ENCODE measurements around the gene TAOK2.

The TAOK2 gene

GRCh38 chr16:29963021-29963743 is 10.5 kb upstream of the TAOK2 start:
- no peak for DNase-seq (ENCODE audit: low spot score)

DNA sequence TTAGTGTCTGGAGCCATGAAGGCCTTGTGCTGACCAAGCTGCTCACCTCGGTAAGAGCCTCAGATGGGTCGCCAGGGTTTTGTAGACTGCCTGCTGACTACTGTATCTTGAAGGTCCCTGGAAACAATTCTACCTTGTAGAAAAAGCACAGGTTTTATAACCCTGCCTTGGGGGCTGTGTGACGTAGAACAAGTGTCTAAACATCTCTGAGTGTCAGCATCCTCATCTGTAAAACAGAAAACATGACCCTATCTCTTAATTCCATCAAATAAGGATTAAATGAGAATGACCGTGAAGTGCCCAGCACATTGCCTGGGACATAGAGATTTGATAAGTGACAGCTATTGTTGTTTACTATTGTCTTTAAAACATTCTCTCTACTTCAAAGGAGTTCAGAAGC is 5.5 kb upstream of the TAOK2 start:
- DNase-seq (ENCODE audit: low spot score) = no peak

DNA sequence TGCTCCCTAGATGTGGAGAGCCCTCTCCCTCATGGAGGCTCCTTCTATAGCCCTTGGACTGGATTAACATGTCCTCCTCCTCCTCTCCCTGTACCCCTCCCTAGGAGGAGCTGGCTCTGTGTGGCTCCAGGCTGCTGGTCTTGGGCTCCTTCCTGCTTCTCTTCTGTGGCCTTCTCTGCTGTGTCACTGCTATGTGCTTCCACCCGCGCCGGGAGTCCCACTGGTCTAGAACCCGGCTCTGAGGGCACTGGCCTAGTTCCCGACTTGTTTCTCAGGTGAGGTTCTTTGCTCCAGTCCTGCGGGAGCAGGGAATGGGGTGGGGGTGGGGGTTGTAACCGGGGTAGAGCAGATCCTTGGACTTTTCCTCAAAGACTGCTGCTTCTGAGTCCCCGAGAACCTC is 2.4 kb upstream of the TAOK2 start:
- no peak for DNase-seq (ENCODE audit: low spot score)

- DNase-seq (ENCODE audit: low spot score) = no peak
Measured at GRCh38 chr16:29972500-29972899, 1.2 kb upstream of the TAOK2 start.

GRCh38 chr16:29972992-29973383 is 680 bp upstream of the TAOK2 start:
- peak; percentile 41 for DNase-seq (ENCODE audit: low spot score)

GRCh38 chr16:29974291-29975133 is 844 bp downstream of the TAOK2 start:
- DNase-seq (ENCODE audit: low spot score) = peak; percentile 52

DNA sequence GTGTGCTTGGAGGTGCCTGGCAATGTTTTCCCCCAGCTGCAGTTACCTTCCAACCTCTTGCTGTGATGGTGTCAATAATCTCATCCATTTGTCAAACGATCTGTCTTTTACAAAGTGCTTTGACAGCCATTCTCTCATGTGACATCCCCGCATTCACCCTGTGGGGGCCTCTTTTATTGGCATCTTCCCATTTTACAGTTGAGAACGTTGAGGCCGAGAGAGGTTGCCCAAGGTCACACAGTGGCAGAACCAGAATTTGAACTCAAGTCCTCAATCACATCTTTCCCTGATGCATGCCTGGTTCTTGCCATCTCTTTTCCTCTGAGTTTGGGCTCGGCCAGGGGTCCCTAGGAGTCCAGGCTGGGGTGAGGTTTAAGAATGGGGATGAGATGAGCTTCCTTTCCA is 1.5 kb downstream of the TAOK2 start:
- DNase-seq (ENCODE audit: low spot score) = peak; percentile 35

GRCh38 chr16:29975811-29976511 is 2.3 kb downstream of the TAOK2 start:
- DNase-seq (ENCODE audit: low spot score) = peak; percentile 48

GRCh38 chr16:29977063-29977825 is 3.6 kb downstream of the TAOK2 start:
- peak; percentile 36 for DNase-seq (ENCODE audit: low spot score)

- peak; percentile 27 for DNase-seq (ENCODE audit: low spot score)
Measured at GRCh38 chr16:29978081-29978480, 4.4 kb downstream of the TAOK2 start.

GRCh38 chr16:29978564-29979270 is 5.0 kb downstream of the TAOK2 start:
- no peak for DNase-seq (ENCODE audit: low spot score)

DNA sequence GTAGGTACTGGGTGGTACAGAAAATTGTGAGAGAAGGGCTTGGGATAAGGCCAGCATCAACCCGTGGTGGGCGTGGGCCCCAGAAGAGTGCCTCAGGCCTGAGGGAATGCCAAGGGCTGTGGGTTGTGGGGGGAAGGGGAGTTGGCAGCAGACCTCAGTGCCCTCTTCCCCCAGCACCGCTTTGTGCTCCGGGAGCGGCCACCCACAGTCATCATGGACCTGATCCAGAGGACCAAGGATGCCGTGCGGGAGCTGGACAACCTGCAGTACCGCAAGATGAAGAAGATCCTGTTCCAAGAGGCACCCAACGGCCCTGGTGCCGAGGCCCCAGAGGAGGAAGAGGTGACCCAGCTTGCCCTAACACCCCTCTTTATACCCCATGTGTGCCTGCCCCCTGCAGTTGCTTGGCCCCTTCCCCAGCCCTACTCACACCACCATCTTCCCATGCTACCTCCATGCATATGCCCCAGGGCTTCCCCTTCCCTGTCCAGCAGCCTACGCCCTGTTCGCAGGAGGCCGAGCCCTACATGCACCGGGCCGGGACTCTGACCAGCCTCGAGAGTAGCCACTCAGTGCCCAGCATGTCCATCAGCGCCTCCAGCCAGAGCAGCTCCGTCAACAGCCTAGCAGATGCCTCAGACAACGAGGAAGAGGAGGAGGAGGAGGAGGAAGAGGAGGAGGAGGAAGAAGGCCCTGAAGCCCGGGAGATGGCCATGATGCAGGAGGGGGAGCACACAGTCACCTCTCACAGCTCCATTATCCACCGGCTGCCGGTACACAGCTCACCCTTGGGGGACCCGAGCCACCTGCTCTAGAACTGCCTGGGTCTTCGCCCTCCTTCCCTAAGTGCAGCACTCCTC is 9.1 kb downstream of the TAOK2 start:
- no peak for DNase-seq (ENCODE audit: low spot score)

DNA sequence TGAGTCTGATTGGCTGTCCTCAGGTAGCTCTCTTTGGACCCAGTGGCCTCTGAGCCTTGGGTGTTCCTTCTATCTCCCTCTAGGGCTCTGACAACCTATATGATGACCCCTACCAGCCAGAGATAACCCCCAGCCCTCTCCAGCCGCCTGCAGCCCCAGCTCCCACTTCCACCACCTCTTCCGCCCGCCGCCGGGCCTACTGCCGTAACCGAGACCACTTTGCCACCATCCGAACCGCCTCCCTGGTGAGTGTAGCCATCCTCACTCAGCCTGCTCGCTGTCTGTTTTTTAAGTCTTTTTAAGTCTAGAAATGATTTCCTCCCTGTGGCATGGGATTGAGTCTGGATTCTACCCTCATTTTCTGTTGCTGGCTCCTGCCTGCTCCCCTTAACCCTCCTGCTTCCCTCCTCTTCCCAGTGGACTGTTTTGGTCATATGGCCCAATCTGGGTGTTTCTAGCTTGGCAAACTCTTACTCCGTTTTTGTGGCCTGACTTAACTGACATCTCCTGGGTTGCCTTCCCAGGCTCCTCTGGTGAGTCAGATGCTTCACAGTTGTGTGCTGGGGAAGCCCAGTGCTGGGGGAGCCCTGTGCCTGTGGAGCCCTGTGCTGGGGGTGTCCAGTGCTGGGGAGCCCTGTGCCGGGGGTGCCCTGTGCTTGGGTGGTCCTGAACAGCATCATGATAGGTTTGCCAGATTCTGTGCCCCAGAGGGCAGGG is 9.9 kb downstream of the TAOK2 start:
- no peak for DNase-seq (ENCODE audit: low spot score)

DNA sequence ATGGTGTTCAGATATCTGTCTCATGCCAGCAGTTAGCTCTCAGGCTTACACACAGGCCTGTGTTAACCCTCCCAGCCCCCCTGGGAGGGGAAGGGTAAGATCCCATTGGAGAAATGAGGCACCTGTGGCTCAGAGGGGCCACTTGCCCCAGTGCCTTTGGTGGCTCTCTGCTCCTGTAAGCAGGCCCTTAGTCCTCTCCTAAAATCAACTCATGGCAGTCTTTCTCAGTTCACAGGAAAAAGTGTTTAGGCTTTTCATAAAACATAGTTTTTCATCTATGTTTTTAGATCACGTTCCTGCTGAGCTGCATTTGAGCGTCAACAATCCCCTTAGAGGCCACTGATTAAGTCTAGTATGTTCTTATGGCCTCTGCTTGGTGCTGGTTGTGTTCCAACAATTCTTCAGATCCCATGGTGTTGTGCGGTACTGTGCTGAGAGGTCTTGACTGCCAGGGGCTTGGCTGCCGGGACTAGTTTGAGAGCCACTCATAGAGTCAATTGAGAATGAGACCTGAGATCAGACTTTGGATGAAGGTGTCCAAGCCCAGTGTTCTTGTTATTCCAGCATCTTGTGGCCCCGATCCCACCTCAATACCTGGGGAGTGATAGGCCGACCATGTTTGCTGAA is 10.6 kb downstream of the TAOK2 start:
- DNase-seq (ENCODE audit: low spot score) = no peak

- DNase-seq (ENCODE audit: low spot score) = no peak
Measured at GRCh38 chr16:29984764-29985147, 11.1 kb downstream of the TAOK2 start.

DNA sequence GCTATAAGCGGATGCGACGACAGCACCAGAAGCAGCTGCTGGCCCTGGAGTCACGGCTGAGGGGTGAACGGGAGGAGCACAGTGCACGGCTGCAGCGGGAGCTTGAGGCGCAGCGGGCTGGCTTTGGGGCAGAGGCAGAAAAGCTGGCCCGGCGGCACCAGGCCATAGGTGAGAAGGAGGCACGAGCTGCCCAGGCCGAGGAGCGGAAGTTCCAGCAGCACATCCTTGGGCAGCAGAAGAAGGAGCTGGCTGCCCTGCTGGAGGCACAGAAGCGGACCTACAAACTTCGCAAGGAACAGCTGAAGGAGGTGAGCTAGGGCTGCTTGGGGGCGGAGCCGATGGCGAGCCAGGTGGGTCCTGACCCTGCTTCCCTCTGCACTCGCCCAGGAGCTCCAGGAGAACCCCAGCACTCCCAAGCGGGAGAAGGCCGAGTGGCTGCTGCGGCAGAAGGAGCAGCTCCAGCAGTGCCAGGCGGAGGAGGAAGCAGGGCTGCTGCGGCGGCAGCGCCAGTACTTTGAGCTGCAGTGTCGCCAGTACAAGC is 11.7 kb downstream of the TAOK2 start:
- DNase-seq (ENCODE audit: low spot score) = no peak

DNA sequence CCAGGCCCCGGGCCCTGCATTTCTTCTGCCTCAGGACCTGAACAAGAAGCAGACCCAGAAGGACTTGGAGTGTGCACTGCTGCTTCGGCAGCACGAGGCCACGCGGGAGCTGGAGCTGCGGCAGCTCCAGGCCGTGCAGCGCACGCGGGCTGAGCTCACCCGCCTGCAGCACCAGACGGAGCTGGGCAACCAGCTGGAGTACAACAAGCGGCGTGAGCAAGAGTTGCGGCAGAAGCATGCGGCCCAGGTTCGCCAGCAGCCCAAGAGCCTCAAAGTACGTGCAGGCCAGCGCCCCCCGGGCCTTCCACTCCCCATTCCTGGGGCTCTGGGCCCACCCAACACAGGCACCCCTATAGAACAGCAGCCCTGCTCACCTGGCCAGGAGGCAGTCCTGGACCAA is 12.6 kb downstream of the TAOK2 start:
- no peak for DNase-seq (ENCODE audit: low spot score)

DNA sequence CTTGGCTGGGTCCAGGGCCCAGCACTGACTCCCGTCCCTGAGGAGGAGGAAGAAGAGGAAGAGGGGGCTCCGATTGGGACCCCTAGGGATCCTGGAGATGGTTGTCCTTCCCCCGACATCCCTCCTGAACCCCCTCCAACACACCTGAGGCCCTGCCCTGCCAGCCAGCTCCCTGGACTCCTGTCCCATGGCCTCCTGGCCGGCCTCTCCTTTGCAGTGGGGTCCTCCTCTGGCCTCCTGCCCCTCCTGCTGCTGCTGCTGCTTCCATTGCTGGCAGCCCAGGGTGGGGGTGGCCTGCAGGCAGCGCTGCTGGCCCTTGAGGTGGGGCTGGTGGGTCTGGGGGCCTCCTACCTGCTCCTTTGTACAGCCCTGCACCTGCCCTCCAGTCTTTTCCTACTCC is 13.3 kb downstream of the TAOK2 start:
- DNase-seq (ENCODE audit: low spot score) = no peak

Data from ecto neural progenitor cell (in vitro differentiated cells).